ENCODE data around the gene CNTN5. TPM values are rescaled to one million over a fixed set of nuclear protein-coding genes. Genes with fewer than 3 reads are reported as not detected.
"Not testable (repeated sequence)": the region's sequence is repeated elsewhere in the genome, so short reads cannot be mapped to it uniquely, and the experiment has no call there.

The CNTN5 gene
- total RNA-seq, 1 donor: under 0.01 TPM

DNA sequence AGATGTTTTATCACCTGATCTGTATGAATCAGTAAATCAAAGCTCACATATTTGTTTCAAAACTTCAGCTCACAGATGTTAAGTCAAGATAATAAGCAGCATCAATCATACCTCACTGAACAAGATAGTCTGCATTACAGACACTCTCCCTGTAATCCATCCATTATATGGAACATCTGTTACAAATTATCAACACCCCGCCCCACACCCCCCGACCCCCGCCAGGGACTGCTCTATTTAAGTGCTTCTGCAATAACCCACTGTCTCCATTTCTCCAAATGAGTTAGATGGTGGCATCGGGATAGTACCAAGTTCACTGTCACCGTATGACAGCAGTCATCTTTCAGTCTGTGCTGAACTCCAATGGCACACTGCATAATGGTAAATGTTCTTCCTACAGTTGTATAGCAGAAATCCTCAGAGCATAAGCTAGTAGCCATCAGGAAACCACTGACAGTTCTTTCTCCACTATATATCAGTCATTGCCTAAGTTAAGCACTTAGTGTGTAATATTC is 1219.3 kb downstream of the CNTN5 start:
- TF ChIP-seq, protein P1, sequence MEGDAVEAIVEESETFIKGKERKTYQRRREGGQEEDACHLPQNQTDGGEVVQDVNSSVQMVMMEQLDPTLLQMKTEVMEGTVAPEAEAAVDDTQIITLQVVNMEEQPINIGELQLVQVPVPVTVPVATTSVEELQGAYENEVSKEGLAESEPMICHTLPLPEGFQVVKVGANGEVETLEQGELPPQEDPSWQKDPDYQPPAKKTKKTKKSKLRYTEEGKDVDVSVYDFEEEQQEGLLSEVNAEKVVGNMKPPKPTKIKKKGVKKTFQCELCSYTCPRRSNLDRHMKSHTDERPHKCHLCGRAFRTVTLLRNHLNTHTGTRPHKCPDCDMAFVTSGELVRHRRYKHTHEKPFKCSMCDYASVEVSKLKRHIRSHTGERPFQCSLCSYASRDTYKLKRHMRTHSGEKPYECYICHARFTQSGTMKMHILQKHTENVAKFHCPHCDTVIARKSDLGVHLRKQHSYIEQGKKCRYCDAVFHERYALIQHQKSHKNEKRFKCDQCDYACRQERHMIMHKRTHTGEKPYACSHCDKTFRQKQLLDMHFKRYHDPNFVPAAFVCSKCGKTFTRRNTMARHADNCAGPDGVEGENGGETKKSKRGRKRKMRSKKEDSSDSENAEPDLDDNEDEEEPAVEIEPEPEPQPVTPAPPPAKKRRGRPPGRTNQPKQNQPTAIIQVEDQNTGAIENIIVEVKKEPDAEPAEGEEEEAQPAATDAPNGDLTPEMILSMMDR (IDR thresholded peaks at IDR 0.05; ENCODE audit: insufficient read depth, low read depth, low read length): no peak
- H3K4me3 ChIP-seq (ENCODE audit: low read depth, low read length): no peak overlapping the region
- DNase-seq (ENCODE audit: low read depth): no peak

DNA sequence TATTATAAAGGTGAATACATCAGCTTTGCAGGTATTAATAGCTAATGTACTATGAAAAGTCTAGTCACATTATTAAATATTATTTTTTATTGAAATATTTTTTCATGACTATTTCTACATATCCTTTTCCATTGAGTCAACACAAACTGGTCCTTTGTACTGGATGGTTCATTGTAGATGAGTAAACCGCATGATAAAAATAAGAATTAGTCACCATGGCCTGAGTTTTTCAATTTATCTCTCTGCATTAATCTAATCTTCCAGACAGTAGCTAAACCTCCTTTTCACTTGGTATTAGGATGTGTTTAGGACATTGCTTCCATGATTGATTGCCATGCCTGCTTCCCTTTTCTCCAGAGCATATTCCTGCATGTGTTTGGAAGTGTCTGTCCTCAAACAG is 1227.0 kb downstream of the CNTN5 start:
- H3K4me3 ChIP-seq (ENCODE audit: low read depth, low read length): no peak overlapping the region
- TF ChIP-seq, protein P1 (IDR thresholded peaks at IDR 0.05; ENCODE audit: insufficient read depth, low read depth, low read length): no peak
- no peak for DNase-seq (ENCODE audit: low read depth)

DNA sequence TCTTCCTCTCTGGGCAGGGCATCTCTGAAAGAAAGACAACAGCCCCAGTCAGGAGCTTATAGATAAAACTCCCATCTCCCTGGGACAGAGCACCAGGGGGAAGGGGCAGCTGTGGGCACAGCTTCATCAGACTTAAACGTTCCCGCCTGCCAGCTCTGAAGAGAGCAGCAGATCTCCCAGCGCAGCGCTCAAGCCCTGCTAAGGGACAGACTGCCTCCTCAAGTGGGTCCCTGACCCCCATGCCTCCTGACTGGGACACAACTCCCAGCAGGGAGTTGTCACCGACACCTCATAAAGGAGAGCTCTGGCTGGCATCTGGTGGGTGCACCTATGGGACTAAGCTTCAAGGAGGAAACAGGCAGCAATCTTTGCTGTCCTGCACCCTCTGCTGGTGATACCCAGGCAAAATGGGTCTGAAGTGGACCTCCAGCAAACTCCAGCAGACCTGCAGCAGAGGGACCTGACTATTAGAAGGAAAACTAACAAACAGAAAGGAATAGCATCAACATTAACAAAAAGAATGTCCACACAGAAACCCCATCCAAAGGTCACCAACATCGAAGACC is 1236.6 kb downstream of the CNTN5 start:
- not testable (repeated sequence) for DNase-seq (ENCODE audit: low read depth); H3K4me3 ChIP-seq (ENCODE audit: low read depth, low read length)

DNA sequence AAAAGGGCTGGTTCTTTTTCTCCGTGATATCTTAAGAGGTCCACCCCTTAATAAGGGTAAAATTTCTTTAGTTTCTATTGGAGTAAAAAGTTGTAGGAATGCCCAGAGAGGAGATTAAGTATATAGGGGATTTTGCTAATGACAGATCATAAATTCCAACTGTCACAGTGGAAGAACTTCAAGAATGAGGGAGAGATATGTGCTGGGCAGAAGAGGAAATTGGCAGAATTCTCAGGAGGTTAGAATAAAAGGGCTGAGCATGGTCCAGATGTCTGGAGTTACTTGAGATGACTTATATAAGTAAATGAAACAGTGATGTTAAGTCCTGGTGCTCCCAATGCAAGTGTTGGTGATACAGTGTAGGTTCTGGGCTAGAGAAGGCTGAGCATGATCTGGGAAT is 1248.8 kb downstream of the CNTN5 start:
- no peak overlapping the region for H3K4me3 ChIP-seq (ENCODE audit: low read depth, low read length)
- DNase-seq (ENCODE audit: low read depth): no peak
- TF ChIP-seq, protein P1 (IDR thresholded peaks at IDR 0.05; ENCODE audit: insufficient read depth, low read depth, low read length): no peak

DNA sequence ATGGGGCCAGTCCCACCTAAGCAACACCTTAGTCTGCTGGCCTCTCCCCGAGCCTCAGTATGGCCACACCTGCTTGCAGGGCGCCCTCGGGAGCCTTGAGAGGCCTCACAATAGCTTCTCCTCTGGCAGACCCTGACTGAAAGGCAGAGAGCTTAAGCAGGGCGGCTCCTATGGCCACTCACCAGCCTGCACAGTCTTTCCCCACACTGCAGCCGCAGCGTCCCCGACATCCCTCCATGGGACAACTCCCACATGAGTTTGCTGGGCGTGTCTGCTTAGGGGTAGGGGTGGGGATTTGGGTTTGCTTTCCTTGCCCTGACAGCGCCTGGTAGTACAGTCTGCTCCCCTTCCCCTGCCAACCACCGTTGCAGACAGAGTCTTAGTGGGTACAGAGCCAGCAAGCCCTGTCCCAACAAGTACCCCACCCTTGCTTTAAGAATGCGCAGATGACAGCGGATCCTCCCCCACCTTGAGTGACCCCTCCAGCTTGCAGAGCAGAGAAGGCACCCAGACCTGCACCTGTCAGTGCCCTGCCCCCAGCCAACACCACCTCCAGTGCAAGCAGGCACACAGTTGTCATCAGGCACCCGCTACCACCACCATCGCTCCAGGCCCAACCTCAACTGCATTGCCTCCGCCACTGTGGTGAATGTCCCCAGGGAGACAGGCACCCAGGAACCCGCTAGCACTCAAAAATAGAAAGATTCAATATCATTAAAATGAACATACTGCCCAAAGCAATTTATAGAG is 1252.5 kb downstream of the CNTN5 start:
- TF ChIP-seq, protein P1 (IDR thresholded peaks at IDR 0.05; ENCODE audit: insufficient read depth, low read depth, low read length): no peak
- DNase-seq (ENCODE audit: low read depth): no peak

DNA sequence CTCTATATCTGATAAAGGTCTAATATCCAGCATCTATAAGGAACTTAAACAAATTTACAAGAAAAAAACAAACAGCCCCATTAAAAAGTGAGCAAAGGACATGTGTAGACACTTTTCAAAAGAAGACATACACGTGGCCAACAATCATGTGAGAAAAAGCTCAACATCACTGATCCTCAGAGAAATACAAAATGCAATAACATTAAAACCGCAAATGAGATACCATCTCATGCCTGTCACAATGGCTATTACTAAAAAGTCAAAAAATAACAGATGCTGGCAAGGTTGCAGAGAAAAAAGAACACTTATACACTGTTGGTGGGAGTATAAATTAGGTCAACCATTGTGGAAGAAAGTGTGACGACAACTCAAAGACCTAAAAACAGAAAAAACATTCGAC is 1253.7 kb downstream of the CNTN5 start:
- not testable (repeated sequence) for H3K4me3 ChIP-seq (ENCODE audit: low read depth, low read length)
- peak; percentile 45 for DNase-seq (ENCODE audit: low read depth)

More for the DNA sequence above, 1252.5 kb downstream of the CNTN5 start:
- no peak overlapping the region for H3K4me3 ChIP-seq (ENCODE audit: low read depth, low read length)

DNA sequence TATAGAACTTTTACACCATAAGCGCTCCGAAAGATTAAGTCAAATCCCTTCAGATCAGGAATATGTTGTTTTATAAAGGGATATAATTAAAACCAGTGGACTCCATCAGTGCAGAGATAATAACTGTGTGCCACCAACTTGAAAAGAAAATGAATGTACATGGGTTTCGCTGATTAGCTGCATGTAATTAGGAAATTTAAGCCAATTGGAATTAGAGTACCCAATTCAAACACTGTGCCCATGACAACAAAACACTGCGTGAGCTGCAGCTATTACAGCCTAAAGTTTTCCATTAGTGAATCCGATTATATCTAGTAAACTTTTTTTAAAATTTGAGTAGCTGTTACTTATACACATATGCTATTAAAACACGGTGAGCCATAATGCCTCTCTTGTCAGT is 1274.0 kb downstream of the CNTN5 start:
- H3K4me3 ChIP-seq (ENCODE audit: low read depth, low read length): no peak overlapping the region
- DNase-seq (ENCODE audit: low read depth): no peak
- TF ChIP-seq, protein P1 (IDR thresholded peaks at IDR 0.05; ENCODE audit: insufficient read depth, low read depth, low read length): no peak
